ENCODE measurements around the gene EBF3.

DNA sequence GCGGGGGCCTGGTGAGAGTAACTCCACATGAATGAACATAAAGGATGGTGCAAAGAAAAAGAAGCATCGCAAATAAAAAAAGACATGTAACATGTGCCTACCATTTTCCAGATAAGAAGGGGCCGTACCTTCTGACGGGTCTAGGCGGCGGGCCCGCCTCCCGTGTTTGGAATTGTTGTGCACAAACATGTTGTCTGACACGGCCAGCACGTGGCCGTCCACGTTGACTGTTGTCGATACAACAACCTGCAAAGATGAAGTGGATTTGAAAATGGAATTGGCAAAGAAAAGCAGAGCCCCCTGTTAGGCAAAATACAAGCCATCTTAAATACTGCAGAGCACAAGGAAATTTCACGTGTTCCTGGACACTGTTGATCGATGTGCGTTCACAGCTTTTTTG is 90.7 kb downstream of the EBF3 start:
- TF ChIP-seq, protein P1, sequence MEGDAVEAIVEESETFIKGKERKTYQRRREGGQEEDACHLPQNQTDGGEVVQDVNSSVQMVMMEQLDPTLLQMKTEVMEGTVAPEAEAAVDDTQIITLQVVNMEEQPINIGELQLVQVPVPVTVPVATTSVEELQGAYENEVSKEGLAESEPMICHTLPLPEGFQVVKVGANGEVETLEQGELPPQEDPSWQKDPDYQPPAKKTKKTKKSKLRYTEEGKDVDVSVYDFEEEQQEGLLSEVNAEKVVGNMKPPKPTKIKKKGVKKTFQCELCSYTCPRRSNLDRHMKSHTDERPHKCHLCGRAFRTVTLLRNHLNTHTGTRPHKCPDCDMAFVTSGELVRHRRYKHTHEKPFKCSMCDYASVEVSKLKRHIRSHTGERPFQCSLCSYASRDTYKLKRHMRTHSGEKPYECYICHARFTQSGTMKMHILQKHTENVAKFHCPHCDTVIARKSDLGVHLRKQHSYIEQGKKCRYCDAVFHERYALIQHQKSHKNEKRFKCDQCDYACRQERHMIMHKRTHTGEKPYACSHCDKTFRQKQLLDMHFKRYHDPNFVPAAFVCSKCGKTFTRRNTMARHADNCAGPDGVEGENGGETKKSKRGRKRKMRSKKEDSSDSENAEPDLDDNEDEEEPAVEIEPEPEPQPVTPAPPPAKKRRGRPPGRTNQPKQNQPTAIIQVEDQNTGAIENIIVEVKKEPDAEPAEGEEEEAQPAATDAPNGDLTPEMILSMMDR (IDR thresholded peaks at IDR 0.05) = no peak
- no peak for TF ChIP-seq POLR2A (IDR thresholded peaks at IDR 0.05)
